IMR-90 (cell line): ENCODE results near the gene OSBP2. TPM values are rescaled to one million over a fixed set of nuclear protein-coding genes. Genes with fewer than 3 reads are reported as not detected.

Experiments used
- ATAC-seq: fragments of 200-7000 bp; cut with Tn5 transposase; 2 replicates; pipeline ENCODE4 v1.9.1; 2020; ENCODE audit warnings: low read depth, mild to moderate bottlenecking, moderate library complexity
- BruUV-seq: library from RNA; stranded (reverse); fragments of 400-500 nt; replicated peaks from 2 replicates; lab custom pipeline; 2021; lab: Mats Ljungman, UMichigan
- CTCF ChIA-PET: fragments of 300-600 bp; formaldehyde crosslinking; extraction: SDS; loops from one replicate; lab custom pipeline; 2021; ENCODE audit warnings: antibody characterized with exemption; lab: Yijun Ruan, JAX
- POLR2A ChIA-PET: fragments of 300-600 bp; sonication (Branson Sonifier 250); formaldehyde crosslinking; loops from one replicate; lab custom pipeline; 2022; ENCODE audit warnings: antibody characterized with exemption; ENCODE audit not compliant: unreplicated experiment; lab: Charles Lee
- DNase-seq: peaks from one replicate; pipeline ENCODE4 v3.0.0; 2013
- H2AFZ ChIP-seq: replicated peaks from 2 replicates; pipeline ENCODE3; 2013; ENCODE audit warnings: low read length, mild to moderate bottlenecking; ENCODE audit not compliant: poor library complexity
- H2AK5ac ChIP-seq: 2 replicates; pipeline ENCODE4 v1.6.1; 2013; ENCODE audit warnings: low read depth, low read length, inconsistent platforms
- H2AK9ac ChIP-seq: replicated peaks from 2 replicates; pipeline ENCODE3; 2013; ENCODE audit warnings: mild to moderate bottlenecking, low read depth, low read length, moderate library complexity; ENCODE audit not compliant: poor library complexity
- H2BK120ac ChIP-seq: 2 replicates; pipeline ENCODE4 v1.6.1; 2013; ENCODE audit warnings: low read depth, low read length, inconsistent platforms
- H2BK15ac ChIP-seq: 3 replicates; pipeline ENCODE4 v1.6.1; 2013; ENCODE audit warnings: low read depth, low read length, inconsistent platforms
- H2BK20ac ChIP-seq: 2 replicates; pipeline ENCODE4 v1.6.1; 2013; ENCODE audit warnings: low read depth, mild to moderate bottlenecking, inconsistent platforms, low read length, moderate library complexity
- H2BK5ac ChIP-seq: 2 replicates; pipeline ENCODE4 v1.6.1; 2013; ENCODE audit warnings: mild to moderate bottlenecking, low read depth, low read length, inconsistent platforms; ENCODE audit not compliant: poor library complexity, severe bottlenecking
- H3K14ac ChIP-seq: replicated peaks from 2 replicates; pipeline ENCODE4 v1.6.1; 2013; ENCODE audit warnings: low read depth, low read length, inconsistent platforms
- H3K18ac ChIP-seq: 2 replicates; pipeline ENCODE4 v1.6.1; 2013; ENCODE audit warnings: low read depth, low read length, control low read depth
- H3K23ac ChIP-seq: 2 replicates; pipeline ENCODE4 v1.6.1; 2013; ENCODE audit warnings: low read depth, low read length, inconsistent platforms
- H3K27ac ChIP-seq: 2 replicates; pipeline ENCODE4 v1.5.1; 2013; ENCODE audit warnings: mild to moderate bottlenecking, control low read depth, low read length; ENCODE audit not compliant: insufficient read depth
- H3K27me3 ChIP-seq: 2 replicates; pipeline ENCODE4 v1.6.1; 2013; ENCODE audit warnings: low read length; ENCODE audit not compliant: control insufficient read depth, insufficient read depth
- H3K36me3 ChIP-seq: 2 replicates; pipeline ENCODE4 v1.6.1; 2013; ENCODE audit warnings: low read length, mixed read lengths; ENCODE audit not compliant: control insufficient read depth, insufficient read depth
- H3K4ac ChIP-seq: 2 replicates; pipeline ENCODE4 v1.6.1; 2013; ENCODE audit warnings: low read depth, low read length, inconsistent platforms
- H3K4me1 ChIP-seq: 2 replicates; pipeline ENCODE4 v1.6.1; 2013; ENCODE audit warnings: low read length, mixed read lengths; ENCODE audit not compliant: control insufficient read depth, insufficient read depth
- H3K4me2 ChIP-seq: 2 replicates; pipeline ENCODE4 v1.6.1; 2013; ENCODE audit warnings: low read depth, mild to moderate bottlenecking, control low read depth, low read length, moderate library complexity
- H3K4me3 ChIP-seq: 2 replicates; pipeline ENCODE4 v1.5.1; 2013; ENCODE audit warnings: low read depth, mild to moderate bottlenecking, control low read depth, low read length, moderate library complexity; ENCODE audit not compliant: insufficient read depth
- H3K56ac ChIP-seq: 2 replicates; pipeline ENCODE4 v1.6.1; 2013; ENCODE audit warnings: low read length, inconsistent platforms; ENCODE audit not compliant: insufficient read depth; ENCODE audit errors: extremely low read depth
- H3K79me1 ChIP-seq, 2 experiments: 2 replicates each; pipeline ENCODE4 v1.6.1; 2013; ENCODE audit warnings: low read length in 2 of 2, inconsistent platforms in 1 of 2, low read depth in 1 of 2
- H3K9ac ChIP-seq: 2 replicates; pipeline ENCODE4 v1.6.1; 2013; ENCODE audit warnings: low read depth, low read length, control low read depth
- H3K9me1 ChIP-seq: 2 replicates; pipeline ENCODE4 v1.6.1; 2013; ENCODE audit warnings: low read length, inconsistent platforms; ENCODE audit not compliant: insufficient read depth
- H3K9me3 ChIP-seq: 2 replicates; pipeline ENCODE4 v1.6.1; 2013; ENCODE audit warnings: low read length; ENCODE audit not compliant: control insufficient read depth, insufficient read depth
- H4K20me1 ChIP-seq: 2 replicates; pipeline ENCODE4 v1.6.1; 2013; ENCODE audit warnings: low read length, inconsistent platforms; ENCODE audit not compliant: insufficient read depth
- H4K5ac ChIP-seq: 2 replicates; pipeline ENCODE4 v1.6.1; 2013; ENCODE audit warnings: mild to moderate bottlenecking, low read depth, low read length, control low read depth
- H4K8ac ChIP-seq, 2 experiments: 2 replicates each; pipeline ENCODE4 v1.6.1; 2013; ENCODE audit warnings: low read depth in 2 of 2, low read length in 2 of 2, control low read depth in 1 of 2, inconsistent platforms in 1 of 2
- H4K91ac ChIP-seq: 2 replicates; pipeline ENCODE4 v1.6.1; 2013; ENCODE audit warnings: low read depth, low read length, inconsistent platforms; ENCODE audit not compliant: insufficient read depth
- BHLHE40 ChIP-seq: fragments of 150-350 bp; IDR thresholded peaks from 2 replicates; pipeline ENCODE4 v1.6.1; 2016; ENCODE audit warnings: mild to moderate bottlenecking, low read depth, low read length
- CEBPB ChIP-seq: IDR thresholded peaks from 2 replicates; pipeline ENCODE4 v1.6.1; 2012; ENCODE audit warnings: low read depth, low read length, improper control_type of control experiment
- CHD1 ChIP-seq: IDR thresholded peaks from 2 replicates; pipeline ENCODE4 v1.6.1; 2012; ENCODE audit warnings: low read depth, low read length, improper control_type of control experiment
- CTCF ChIP-seq: conservative IDR thresholded peaks from 2 replicates; pipeline ENCODE4 v1.5.1; 2012; ENCODE audit warnings: mild to moderate bottlenecking, low read depth, low read length, improper control_type of control experiment
- ELK1 ChIP-seq: fragments of 150-350 bp; IDR thresholded peaks from 2 replicates; pipeline ENCODE4 v1.6.1; 2016; ENCODE audit warnings: low read depth, mild to moderate bottlenecking, low read length, moderate library complexity, borderline replicate concordance
- FOS ChIP-seq: fragments of 150-350 bp; IDR thresholded peaks from 2 replicates; pipeline ENCODE4 v1.6.1; 2016; ENCODE audit warnings: low read depth, low read length
- MAFK ChIP-seq: IDR thresholded peaks from 2 replicates; pipeline ENCODE4 v1.6.1; 2012; ENCODE audit warnings: low read depth, low read length, improper control_type of control experiment
- MAZ ChIP-seq: IDR thresholded peaks from 2 replicates; pipeline ENCODE4 v1.6.1; 2012; ENCODE audit warnings: low read depth, mild to moderate bottlenecking, low read length, improper control_type of control experiment, moderate library complexity, borderline replicate concordance
- NFE2L2 ChIP-seq: fragments of 150-350 bp; IDR thresholded peaks from 2 replicates; pipeline ENCODE4 v1.6.1; 2016; ENCODE audit warnings: low read depth, mild to moderate bottlenecking, low read length
- POLR2A ChIP-seq: IDR thresholded peaks from 2 replicates; pipeline ENCODE4 v1.6.1; 2012; ENCODE audit warnings: mild to moderate bottlenecking, low read depth, low read length
- RAD21 ChIP-seq: IDR thresholded peaks from 2 replicates; pipeline ENCODE4 v1.6.1; 2012; ENCODE audit warnings: low read length, improper control_type of control experiment
- RFX5 ChIP-seq: IDR thresholded peaks from 2 replicates; pipeline ENCODE4 v1.8.0; 2012; ENCODE audit warnings: low read depth, mild to moderate bottlenecking, low read length, moderate library complexity
- USF2 ChIP-seq: fragments of 150-350 bp; IDR thresholded peaks from 2 replicates; pipeline ENCODE4 v1.6.1; 2017; ENCODE audit warnings: mild to moderate bottlenecking, antibody characterized with exemption, low read length, low read depth
- WGBS, 2 experiments: methylation state at CpG; one replicate each; pipeline versions ENCODE4 v1.1.5 to v1.1.7; 2013; ENCODE audit warnings: missing lambda C conversion rate in 2 of 2; ENCODE audit not compliant: insufficient read length in 1 of 2; ENCODE audit errors: extremely low coverage in 2 of 2; 5-methylcytosine and 5-hydroxymethylcytosine counted together
- dilution Hi-C: fragments of 300-500 bp; cut with HindIII; formaldehyde crosslinking; loops from one replicate; pipeline ENCODE4 v1.14.3; 2018; ENCODE audit warnings: low sequenced_read_pairs; ENCODE audit not compliant: unreplicated experiment
- in situ Hi-C: fragments of 300-500 bp; cut with MboI; formaldehyde crosslinking; loops from 3 replicates; pipeline ENCODE4 v1.14.3; 2019; ENCODE audit warnings: low sequenced_read_pairs, inconsistent platforms, mixed read lengths
- intact Hi-C: fragments of 100-400 bp; cut with micrococcal nuclease; formaldehyde crosslinking; loops from 2 replicates; pipeline ENCODE4 v1.10.0; 2022
- polyA plus RNA-seq, 3 experiments: library from polyadenylated mRNA; depleted of rRNA; stranded (reverse); fragments of >200 nt; gene quantifications; 2 replicates each; pipeline ENCODE4 v1.2.3, GENCODE V29; 2012; ENCODE audit warnings: low replicate concordance in 1 of 3
- total RNA-seq: library from RNA; depleted of rRNA; stranded (reverse); fragments of >200 nt; gene quantifications from 2 replicates; pipeline ENCODE4 v1.2.3, GENCODE V29; 2012

Gene OSBP2
- total and polyA plus RNA-seq, 2 of the 4 experiments (the other 2 are of a cell fraction), result 1.8 to 2.2 TPM

- Histone ChIP-seq H3K4me2 (no peak overlapping the region), H3K4ac (no peak overlapping the region), H2AFZ (no peak overlapping the region), H3K79me1 (no peaks in the 10 kb centered on the region; a peak in 1 of 4 replicates), H4K91ac (no peak overlapping the region), H3K4me3 (no peak overlapping the region), H3K9me1 (peaks cover 2% of the 10 kb centered on the region; the same call in 1 of the 2 replicates), H2BK20ac (no peak overlapping the region), H4K20me1 (no peaks in the 10 kb centered on the region), H3K27ac (no peak overlapping the region), H2BK15ac (no peak overlapping the region), H3K14ac (no peak overlapping the region), H4K8ac (no peak overlapping the region), H2AK5ac (no peak overlapping the region), H3K27me3 (no peaks in the 10 kb centered on the region; the same call in 1 of the 2 replicates), H4K5ac (no peak overlapping the region), H3K9me3 (no peaks in the 10 kb centered on the region), H3K23ac (no peak overlapping the region), H3K36me3 (no peaks in the 10 kb centered on the region), H2BK5ac (no peak overlapping the region), H3K4me1 (peaks cover 3% of the 10 kb centered on the region; the same call in 1 of the 2 replicates), H3K18ac (no peak overlapping the region), H2AK9ac (no peak overlapping the region), H3K56ac (no peak overlapping the region), H2BK120ac (no peak overlapping the region), H3K9ac (no peak overlapping the region)
- 20% methylated on average over 1 of the region's 1 CpG; no CpG with 5 or more reads in 1 of the 2 experiments for WGBS, 2 experiments
- CTCF ChIA-PET, result interaction anchor here (0.8 to 1.0 kb wide), 2 partner anchors 12 to 64 kb away, joined by 3 to 4 read pairs; no protein-coding TSS in a partner anchor
- in situ Hi-C loops, result no loop called here
- BruUV-seq, result no TSS peak
- POLR2A ChIA-PET, result no interaction called here
- ATAC-seq (no peak), DNase-seq (no peak)
- intact Hi-C loops, result no loop called here
- no peak for TF ChIP-seq CEBPB
- no peak for TF ChIP-seq MAZ
- no peak for TF ChIP-seq NFE2L2
- no peak for TF ChIP-seq RAD21
- TF ChIP-seq USF2, result no peak
- TF ChIP-seq FOS, result no peak
- no peak for TF ChIP-seq POLR2A
- TF ChIP-seq CHD1, result no peak
- TF ChIP-seq BHLHE40, result no peak
- no peak for TF ChIP-seq RFX5
- no peak for TF ChIP-seq MAFK
- no peak for TF ChIP-seq CTCF
- TF ChIP-seq ELK1, result no peak
- dilution Hi-C loops, result no loop called here
These were observed 3.5 kb upstream of the OSBP2 start for GRCh38 chr22:30691204-30691603.
